MM.1S (cell line): ENCODE measurements around the gene P4HA1.

Experiments used
- EZH2 ChIP-seq: fragments of 300-600 bp; sonication (generic); optimal IDR thresholded peaks from 2 replicates; pipeline ENCODE3; 2017; ENCODE audit warnings: low read depth, mild to moderate bottlenecking, antibody characterized with exemption, low read length, mixed read lengths
- TF ChIP-seq, protein P1 (sequence below): fragments of 300-600 bp; sonication (generic); IDR thresholded peaks from 2 replicates; pipeline ENCODE4 v1.5.1; 2016; ENCODE audit warnings: antibody characterized with exemption, low read length, mixed read lengths

DNA sequence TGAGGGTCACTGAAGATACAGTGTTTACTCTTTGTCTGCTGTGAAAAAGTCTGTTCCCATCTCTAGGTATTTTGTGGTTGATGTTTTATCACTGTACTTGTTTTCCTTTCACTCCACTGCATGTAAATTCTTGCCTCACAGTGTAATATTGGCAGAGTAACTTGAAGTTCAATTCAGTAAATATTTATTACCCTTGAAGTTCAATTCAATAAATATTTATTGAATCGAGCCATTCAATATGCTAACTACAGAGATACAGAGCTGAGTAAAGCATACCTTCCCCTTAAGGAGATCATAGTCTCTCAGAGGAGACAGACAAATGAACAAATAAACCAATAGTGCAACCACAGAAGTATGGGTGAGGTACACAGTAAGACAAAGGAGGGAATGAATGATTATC, 22.8 kb upstream of the P4HA1 start:
- TF ChIP-seq, protein P1, sequence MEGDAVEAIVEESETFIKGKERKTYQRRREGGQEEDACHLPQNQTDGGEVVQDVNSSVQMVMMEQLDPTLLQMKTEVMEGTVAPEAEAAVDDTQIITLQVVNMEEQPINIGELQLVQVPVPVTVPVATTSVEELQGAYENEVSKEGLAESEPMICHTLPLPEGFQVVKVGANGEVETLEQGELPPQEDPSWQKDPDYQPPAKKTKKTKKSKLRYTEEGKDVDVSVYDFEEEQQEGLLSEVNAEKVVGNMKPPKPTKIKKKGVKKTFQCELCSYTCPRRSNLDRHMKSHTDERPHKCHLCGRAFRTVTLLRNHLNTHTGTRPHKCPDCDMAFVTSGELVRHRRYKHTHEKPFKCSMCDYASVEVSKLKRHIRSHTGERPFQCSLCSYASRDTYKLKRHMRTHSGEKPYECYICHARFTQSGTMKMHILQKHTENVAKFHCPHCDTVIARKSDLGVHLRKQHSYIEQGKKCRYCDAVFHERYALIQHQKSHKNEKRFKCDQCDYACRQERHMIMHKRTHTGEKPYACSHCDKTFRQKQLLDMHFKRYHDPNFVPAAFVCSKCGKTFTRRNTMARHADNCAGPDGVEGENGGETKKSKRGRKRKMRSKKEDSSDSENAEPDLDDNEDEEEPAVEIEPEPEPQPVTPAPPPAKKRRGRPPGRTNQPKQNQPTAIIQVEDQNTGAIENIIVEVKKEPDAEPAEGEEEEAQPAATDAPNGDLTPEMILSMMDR: no peak
- no peak for TF ChIP-seq EZH2
